Measurements from ENCODE around the gene INPP5A.

The INPP5A gene

GRCh38 chr10:132743925-132744490, 206.4 kb downstream of the INPP5A start:
- TF ChIP-seq GATA1 (IDR thresholded peaks at IDR 0.05; ENCODE audit: low read depth, low read length) (no peak), POLR2A (IDR thresholded peaks at IDR 0.05; ENCODE audit: low read length) (no peak)
- no peak for DNase-seq

- TF ChIP-seq POLR2A (IDR thresholded peaks at IDR 0.05; ENCODE audit: low read length), result no peak
- no peak for TF ChIP-seq GATA1 (IDR thresholded peaks at IDR 0.05; ENCODE audit: low read depth, low read length)
- no peak for DNase-seq
These were observed 207.3 kb downstream of the INPP5A start for GRCh38 chr10:132744839-132745238.

- TF ChIP-seq GATA1 (IDR thresholded peaks at IDR 0.05; ENCODE audit: low read depth, low read length), result no peak
- no peak for TF ChIP-seq POLR2A (IDR thresholded peaks at IDR 0.05; ENCODE audit: low read length)
- DNase-seq, result no peak
These were observed 207.9 kb downstream of the INPP5A start for GRCh38 chr10:132745511-132745910.

- DNase-seq, result no peak
- no peak for TF ChIP-seq GATA1 (IDR thresholded peaks at IDR 0.05; ENCODE audit: low read depth, low read length)
- TF ChIP-seq POLR2A (IDR thresholded peaks at IDR 0.05; ENCODE audit: low read length), result no peak
These were observed 208.4 kb downstream of the INPP5A start for GRCh38 chr10:132745971-132746370.

- DNase-seq, result no peak
- TF ChIP-seq GATA1 (IDR thresholded peaks at IDR 0.05; ENCODE audit: low read depth, low read length) (no peak), POLR2A (IDR thresholded peaks at IDR 0.05; ENCODE audit: low read length) (no peak)
These were observed 208.8 kb downstream of the INPP5A start for GRCh38 chr10:132746386-132746785.

GRCh38 chr10:132746801-132747625, 209.4 kb downstream of the INPP5A start:
- no peak for DNase-seq
- TF ChIP-seq POLR2A (IDR thresholded peaks at IDR 0.05; ENCODE audit: low read length), result no peak
- TF ChIP-seq GATA1 (IDR thresholded peaks at IDR 0.05; ENCODE audit: low read depth, low read length), result no peak

- DNase-seq, result no peak
- TF ChIP-seq GATA1 (IDR thresholded peaks at IDR 0.05; ENCODE audit: low read depth, low read length), result no peak
- no peak for TF ChIP-seq POLR2A (IDR thresholded peaks at IDR 0.05; ENCODE audit: low read length)
These were observed 210.5 kb downstream of the INPP5A start for GRCh38 chr10:132748135-132748534.

GRCh38 chr10:132748545-132749370, 211.2 kb downstream of the INPP5A start:
- TF ChIP-seq POLR2A (IDR thresholded peaks at IDR 0.05; ENCODE audit: low read length) (no peak), GATA1 (IDR thresholded peaks at IDR 0.05; ENCODE audit: low read depth, low read length) (no peak)
- DNase-seq, result no peak

- TF ChIP-seq GATA1 (IDR thresholded peaks at IDR 0.05; ENCODE audit: low read depth, low read length), result no peak
- no peak for TF ChIP-seq POLR2A (IDR thresholded peaks at IDR 0.05; ENCODE audit: low read length)
- no peak for DNase-seq
These were observed 211.8 kb downstream of the INPP5A start for GRCh38 chr10:132749371-132749795.

GRCh38 chr10:132750936-132751335, 213.3 kb downstream of the INPP5A start:
- no peak for DNase-seq
- TF ChIP-seq GATA1 (IDR thresholded peaks at IDR 0.05; ENCODE audit: low read depth, low read length) (no peak), POLR2A (IDR thresholded peaks at IDR 0.05; ENCODE audit: low read length) (no peak)

- DNase-seq, result no peak
- no peak for TF ChIP-seq GATA1 (IDR thresholded peaks at IDR 0.05; ENCODE audit: low read depth, low read length)
- TF ChIP-seq POLR2A (IDR thresholded peaks at IDR 0.05; ENCODE audit: low read length), result no peak
These were observed 214.8 kb downstream of the INPP5A start for GRCh38 chr10:132752378-132752777.

GRCh38 chr10:132752961-132753360, 215.4 kb downstream of the INPP5A start:
- no peak for TF ChIP-seq POLR2A (IDR thresholded peaks at IDR 0.05; ENCODE audit: low read length)
- no peak for TF ChIP-seq GATA1 (IDR thresholded peaks at IDR 0.05; ENCODE audit: low read depth, low read length)
- DNase-seq, result no peak

GRCh38 chr10:132753596-132753995, 216.0 kb downstream of the INPP5A start:
- no peak for TF ChIP-seq GATA1 (IDR thresholded peaks at IDR 0.05; ENCODE audit: low read depth, low read length)
- TF ChIP-seq POLR2A (IDR thresholded peaks at IDR 0.05; ENCODE audit: low read length), result no peak
- DNase-seq, result no peak

- TF ChIP-seq POLR2A (IDR thresholded peaks at IDR 0.05; ENCODE audit: low read length), result no peak
- no peak for TF ChIP-seq GATA1 (IDR thresholded peaks at IDR 0.05; ENCODE audit: low read depth, low read length)
- DNase-seq, result no peak
These were observed 216.5 kb downstream of the INPP5A start for GRCh38 chr10:132754071-132754470.

All from erythroblast (primary cell).